HepG2 (cell line): Measurements from ENCODE around the gene NXPH4. TPM values are rescaled to one million over a fixed set of nuclear protein-coding genes. Genes with fewer than 3 reads are reported as not detected.

ENCODE experiments used
- BRCA1 ChIP-seq: sonication (generic); formaldehyde crosslinking; IDR thresholded peaks from 2 replicates; pipeline ENCODE4 v1.4.0; 2020; ENCODE audit warnings: missing genetic modification reagents
- CBX1 ChIP-seq: IDR thresholded peaks from one replicate; pipeline ENCODE4 v1.6.1; 2016; ENCODE audit warnings: antibody characterized with exemption, low read depth
- CENPT ChIP-seq: sonication (generic); formaldehyde crosslinking; IDR thresholded peaks from 2 replicates; pipeline ENCODE4 v1.8.0; 2022; ENCODE audit warnings: low read depth, mild to moderate bottlenecking, moderate library complexity, missing genetic modification reagents
- FOXA3 ChIP-seq: IDR thresholded peaks from 2 replicates; pipeline ENCODE4 v1.6.1; 2016; ENCODE audit warnings: missing genetic modification reagents, missing compliant biosample characterization
- ISX ChIP-seq: sonication (generic); formaldehyde crosslinking; conservative IDR thresholded peaks from 2 replicates; pipeline ENCODE4 v1.5.0; 2020; ENCODE audit warnings: missing genetic modification reagents
- MLLT10 ChIP-seq: sonication (generic); formaldehyde crosslinking; IDR thresholded peaks from 2 replicates; pipeline ENCODE4 v1.4.0; 2020; ENCODE audit warnings: missing genetic modification reagents
- RCOR2 ChIP-seq: IDR thresholded peaks from 2 replicates; pipeline ENCODE4 v1.6.1; 2016; ENCODE audit warnings: missing biosample characterization, missing genetic modification reagents
- RFXANK ChIP-seq: IDR thresholded peaks from 2 replicates; pipeline ENCODE4 v1.6.1; 2016
- RXRA ChIP-seq: sonication (generic); formaldehyde crosslinking; IDR thresholded peaks from 2 replicates; pipeline ENCODE4 v1.5.1; 2020; ENCODE audit warnings: missing genetic modification reagents
- TCF12 ChIP-seq, 2 experiments: fragments of 450-650 bp in 1 of 2; sonication (generic) in 1 of 2; formaldehyde crosslinking in 1 of 2; IDR thresholded peaks; 2 replicates each; pipeline versions ENCODE4 v1.6.1 to v1.8.0; 2017 to 2022; ENCODE audit warnings: antibody characterized with exemption in 1 of 2, mild to moderate bottlenecking in 1 of 2, missing genetic modification reagents in 1 of 2, moderate library complexity in 1 of 2
- TOPORS ChIP-seq: sonication (generic); formaldehyde crosslinking; IDR thresholded peaks from 2 replicates; pipeline ENCODE4 v1.8.0; 2023; ENCODE audit warnings: mild to moderate bottlenecking, missing genetic modification reagents
- U2AF1 ChIP-seq: fragments of 200-400 bp; formaldehyde crosslinking; optimal IDR thresholded peaks from 2 replicates; pipeline ENCODE3; 2017; ENCODE audit warnings: mild to moderate bottlenecking, low read depth, low read length
- ZMAT3 ChIP-seq: sonication (generic); formaldehyde crosslinking; conservative IDR thresholded peaks from 2 replicates; pipeline ENCODE4 v1.7.0; 2021; ENCODE audit warnings: missing genetic modification reagents
- ZNF235 ChIP-seq: sonication (generic); formaldehyde crosslinking; IDR thresholded peaks from 2 replicates; pipeline ENCODE4 v1.8.1; 2023; ENCODE audit warnings: mild to moderate bottlenecking, missing genetic modification reagents, borderline replicate concordance
- ZNF256 ChIP-seq: sonication (generic); formaldehyde crosslinking; conservative IDR thresholded peaks from 2 replicates; pipeline ENCODE4 v1.4.0; 2020; ENCODE audit warnings: missing genetic modification reagents
- ZNF317 ChIP-seq: sonication (generic); formaldehyde crosslinking; IDR thresholded peaks from 2 replicates; pipeline ENCODE4 v1.5.0; 2020; ENCODE audit warnings: mild to moderate bottlenecking, missing genetic modification reagents
- ZNF329 ChIP-seq: sonication (generic); formaldehyde crosslinking; IDR thresholded peaks from 2 replicates; pipeline ENCODE4 v1.9.0; 2021; ENCODE audit warnings: low read depth, mild to moderate bottlenecking, missing genetic modification reagents
- ZNF75D ChIP-seq: sonication (generic); formaldehyde crosslinking; IDR thresholded peaks from 2 replicates; pipeline ENCODE4 v1.8.1; 2023; ENCODE audit warnings: missing genetic modification reagents, mild to moderate bottlenecking, borderline replicate concordance
- ZNF780A ChIP-seq: sonication (generic); formaldehyde crosslinking; IDR thresholded peaks from 2 replicates; pipeline ENCODE4 v1.8.0; 2022; ENCODE audit warnings: mild to moderate bottlenecking, missing genetic modification reagents, moderate library complexity
- polyA plus RNA-seq, 8 experiments: library from polyadenylated mRNA; depleted of rRNA in 3 of 8; stranded (reverse) in 7 of 8; unstranded in 1 of 8; fragments of >200 nt; fragmentation: Illumina TruSeq in 4 of 8; extraction: Trizol in 4 of 8; gene quantifications; 2 replicates each; pipeline versions ENCODE4 v1.2.1 to v1.2.3, GENCODE V29; 2011 to 2016; ENCODE audit warnings: low read depth in 4 of 8, missing spikeins in 1 of 8, mixed read lengths in 1 of 8; ENCODE audit not compliant: insufficient read depth in 1 of 8
- total RNA-seq, 5 experiments: library from RNA; depleted of rRNA; stranded (reverse); fragments of >200 nt; fragmentation: Illumina TruSeq; extraction: Trizol; gene quantifications; 2 replicates each; pipeline ENCODE4 v1.2.3, GENCODE V29; 2016; ENCODE audit warnings: low read depth in 1 of 5
- TF ChIP-seq, protein P1 (sequence below): sonication (generic); formaldehyde crosslinking; IDR thresholded peaks from 2 replicates; pipeline ENCODE4 v1.8.1; 2023; ENCODE audit warnings: missing genetic modification reagents, inconsistent platforms, borderline replicate concordance
- TF ChIP-seq, protein P2 (sequence below): sonication (generic); formaldehyde crosslinking; IDR thresholded peaks from 2 replicates; pipeline ENCODE4 v1.4.0; 2020; ENCODE audit warnings: low read depth, mild to moderate bottlenecking, missing genetic modification reagents
- TF ChIP-seq, protein P3 (sequence below): sonication (generic); formaldehyde crosslinking; IDR thresholded peaks from 2 replicates; pipeline ENCODE4 v1.4.0; 2020; ENCODE audit warnings: missing genetic modification reagents, borderline replicate concordance
- TF ChIP-seq, protein P4 (sequence below): sonication (generic); formaldehyde crosslinking; IDR thresholded peaks from 2 replicates; pipeline ENCODE4 v1.5.1; 2020; ENCODE audit warnings: missing genetic modification reagents, mild to moderate bottlenecking, borderline replicate concordance
- TF ChIP-seq, protein P5 (sequence below): sonication (generic); formaldehyde crosslinking; IDR thresholded peaks from 2 replicates; pipeline ENCODE4 v1.5.1; 2020; ENCODE audit warnings: mild to moderate bottlenecking, missing genetic modification reagents, borderline replicate concordance

Gene NXPH4
- total and polyA plus RNA-seq, 2 of the 13 experiments (the other 11 are each of a cell fraction or from before 2014, with no cell fraction given): 0.13 TPM; not detected in 1

DNA sequence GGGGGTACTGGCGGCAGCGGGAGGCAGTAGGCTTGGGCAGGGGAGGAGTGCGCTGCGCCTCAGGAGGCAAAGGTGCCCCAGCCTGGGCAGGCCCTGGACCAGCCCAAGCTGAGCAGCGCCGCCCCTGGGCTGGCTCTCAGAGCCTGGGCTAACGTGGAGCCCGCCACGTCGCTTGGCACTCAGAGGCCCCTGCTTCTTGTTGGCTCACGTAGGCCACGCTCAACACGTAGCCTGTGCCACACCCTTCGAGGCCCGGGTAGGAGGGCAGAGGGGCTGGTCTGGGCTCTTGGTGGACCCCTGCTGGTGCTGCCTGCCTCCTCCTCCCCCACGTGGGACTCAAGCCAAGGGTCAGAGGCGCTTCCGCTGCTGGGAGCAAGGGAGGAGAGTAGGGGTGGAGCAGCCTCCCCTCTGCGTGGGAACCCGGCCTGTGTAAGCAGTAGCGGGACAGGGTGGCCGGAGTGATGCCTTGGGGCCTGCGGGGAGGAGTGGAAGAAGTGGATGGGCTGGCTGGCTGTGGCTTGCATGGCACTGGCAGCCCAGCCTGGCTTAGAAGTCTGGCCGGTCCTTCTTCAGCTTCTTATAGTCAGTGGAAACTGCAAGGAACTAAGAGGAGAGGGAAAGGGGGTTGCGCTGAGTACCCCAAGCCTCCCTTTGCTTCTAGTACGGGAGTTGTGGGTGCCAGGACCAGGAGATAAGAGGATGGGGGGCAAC lies 18.6 kb downstream of the NXPH4 start (continued):
- TF ChIP-seq, protein P1, sequence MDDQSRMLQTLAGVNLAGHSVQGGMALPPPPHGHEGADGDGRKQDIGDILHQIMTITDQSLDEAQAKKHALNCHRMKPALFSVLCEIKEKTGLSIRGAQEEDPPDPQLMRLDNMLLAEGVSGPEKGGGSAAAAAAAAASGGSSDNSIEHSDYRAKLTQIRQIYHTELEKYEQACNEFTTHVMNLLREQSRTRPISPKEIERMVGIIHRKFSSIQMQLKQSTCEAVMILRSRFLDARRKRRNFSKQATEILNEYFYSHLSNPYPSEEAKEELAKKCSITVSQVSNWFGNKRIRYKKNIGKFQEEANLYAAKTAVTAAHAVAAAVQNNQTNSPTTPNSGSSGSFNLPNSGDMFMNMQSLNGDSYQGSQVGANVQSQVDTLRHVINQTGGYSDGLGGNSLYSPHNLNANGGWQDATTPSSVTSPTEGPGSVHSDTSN: no peak
- TF ChIP-seq U2AF1 (peak; percentile 48), CENPT (CRISPR knock-in tag) (no peak), ISX (no peak), ZNF256 (CRISPR knock-in tag) (no peak), RXRA (CRISPR knock-in tag) (no peak), RFXANK (no peak), ZNF235 (no peak), RCOR2 (CRISPR knock-in tag) (no peak), BRCA1 (CRISPR knock-in tag) (no peak), ZNF780A (CRISPR knock-in tag) (0 out of 2 replicates have a peak, but pooled peaks have one; percentile 32), TOPORS (CRISPR knock-in tag) (0 out of 2 replicates have a peak, but pooled peaks have one; percentile 40), ZNF317 (CRISPR knock-in tag) (no peak), ZNF75D (CRISPR knock-in tag) (no peak), TCF12 (IDR thresholded peaks at IDR 0.05) (no peak), TCF12 (CRISPR knock-in tag; IDR thresholded peaks at IDR 0.05) (no peak), FOXA3 (CRISPR knock-in tag) (no peak; the same call in 1 of the 2 replicates), ZNF329 (CRISPR knock-in tag) (no peak), ZMAT3 (CRISPR knock-in tag) (no peak), MLLT10 (CRISPR knock-in tag) (no peak), CBX1 (no peak)
- TF ChIP-seq, protein P2, sequence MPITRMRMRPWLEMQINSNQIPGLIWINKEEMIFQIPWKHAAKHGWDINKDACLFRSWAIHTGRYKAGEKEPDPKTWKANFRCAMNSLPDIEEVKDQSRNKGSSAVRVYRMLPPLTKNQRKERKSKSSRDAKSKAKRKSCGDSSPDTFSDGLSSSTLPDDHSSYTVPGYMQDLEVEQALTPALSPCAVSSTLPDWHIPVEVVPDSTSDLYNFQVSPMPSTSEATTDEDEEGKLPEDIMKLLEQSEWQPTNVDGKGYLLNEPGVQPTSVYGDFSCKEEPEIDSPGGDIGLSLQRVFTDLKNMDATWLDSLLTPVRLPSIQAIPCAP (CRISPR knock-in tag): no peak
- TF ChIP-seq, protein P3, sequence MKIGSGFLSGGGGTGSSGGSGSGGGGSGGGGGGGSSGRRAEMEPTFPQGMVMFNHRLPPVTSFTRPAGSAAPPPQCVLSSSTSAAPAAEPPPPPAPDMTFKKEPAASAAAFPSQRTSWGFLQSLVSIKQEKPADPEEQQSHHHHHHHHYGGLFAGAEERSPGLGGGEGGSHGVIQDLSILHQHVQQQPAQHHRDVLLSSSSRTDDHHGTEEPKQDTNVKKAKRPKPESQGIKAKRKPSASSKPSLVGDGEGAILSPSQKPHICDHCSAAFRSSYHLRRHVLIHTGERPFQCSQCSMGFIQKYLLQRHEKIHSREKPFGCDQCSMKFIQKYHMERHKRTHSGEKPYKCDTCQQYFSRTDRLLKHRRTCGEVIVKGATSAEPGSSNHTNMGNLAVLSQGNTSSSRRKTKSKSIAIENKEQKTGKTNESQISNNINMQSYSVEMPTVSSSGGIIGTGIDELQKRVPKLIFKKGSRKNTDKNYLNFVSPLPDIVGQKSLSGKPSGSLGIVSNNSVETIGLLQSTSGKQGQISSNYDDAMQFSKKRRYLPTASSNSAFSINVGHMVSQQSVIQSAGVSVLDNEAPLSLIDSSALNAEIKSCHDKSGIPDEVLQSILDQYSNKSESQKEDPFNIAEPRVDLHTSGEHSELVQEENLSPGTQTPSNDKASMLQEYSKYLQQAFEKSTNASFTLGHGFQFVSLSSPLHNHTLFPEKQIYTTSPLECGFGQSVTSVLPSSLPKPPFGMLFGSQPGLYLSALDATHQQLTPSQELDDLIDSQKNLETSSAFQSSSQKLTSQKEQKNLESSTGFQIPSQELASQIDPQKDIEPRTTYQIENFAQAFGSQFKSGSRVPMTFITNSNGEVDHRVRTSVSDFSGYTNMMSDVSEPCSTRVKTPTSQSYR (CRISPR knock-in tag): peak; percentile 80; the same call in 1 of the 2 replicates
- TF ChIP-seq, protein P4, sequence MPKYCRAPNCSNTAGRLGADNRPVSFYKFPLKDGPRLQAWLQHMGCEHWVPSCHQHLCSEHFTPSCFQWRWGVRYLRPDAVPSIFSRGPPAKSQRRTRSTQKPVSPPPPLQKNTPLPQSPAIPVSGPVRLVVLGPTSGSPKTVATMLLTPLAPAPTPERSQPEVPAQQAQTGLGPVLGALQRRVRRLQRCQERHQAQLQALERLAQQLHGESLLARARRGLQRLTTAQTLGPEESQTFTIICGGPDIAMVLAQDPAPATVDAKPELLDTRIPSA (CRISPR knock-in tag): no peak
- TF ChIP-seq, protein P5, sequence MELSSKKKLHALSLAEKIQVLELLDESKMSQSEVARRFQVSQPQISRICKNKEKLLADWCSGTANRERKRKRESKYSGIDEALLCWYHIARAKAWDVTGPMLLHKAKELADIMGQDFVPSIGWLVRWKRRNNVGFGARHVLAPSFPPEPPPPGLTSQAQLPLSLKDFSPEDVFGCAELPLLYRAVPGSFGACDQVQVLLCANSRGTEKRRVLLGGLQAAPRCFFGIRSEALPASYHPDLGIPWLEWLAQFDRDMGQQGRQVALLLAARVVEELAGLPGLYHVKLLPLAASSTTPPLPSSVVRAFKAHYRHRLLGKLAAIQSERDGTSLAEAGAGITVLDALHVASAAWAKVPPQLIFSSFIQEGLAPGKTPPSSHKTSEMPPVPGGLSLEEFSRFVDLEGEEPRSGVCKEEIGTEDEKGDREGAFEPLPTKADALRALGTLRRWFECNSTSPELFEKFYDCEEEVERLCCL (CRISPR knock-in tag): no peak
